RWPE2 (cell line): ENCODE measurements around the gene FAM171A2.

ENCODE experiments used
- ATAC-seq: fragments of 200-7000 bp; cut with Tn5 transposase; 3 replicates; pipeline ENCODE4 v1.9.1; 2021; ENCODE audit warnings: low read depth
- DNase-seq: peaks from one replicate; pipeline ENCODE4 v3.0.0-alpha.2; 2020; ENCODE audit warnings: low spot score
- H3K27ac ChIP-seq: fragments of 450-650 bp; 2 replicates; pipeline ENCODE4 v1.5.1; 2017; ENCODE audit warnings: mild to moderate bottlenecking; ENCODE audit not compliant: poor library complexity, severe bottlenecking
- H3K27me3 ChIP-seq: fragments of 250-450 bp; sonication (Bioruptor Pico); 2 replicates; pipeline ENCODE4 v1.5.1; 2021; ENCODE audit warnings: mild to moderate bottlenecking, moderate library complexity; ENCODE audit not compliant: insufficient read depth, poor library complexity, severe bottlenecking
- H3K36me3 ChIP-seq: fragments of 250-450 bp; sonication (Bioruptor Pico); 2 replicates; pipeline ENCODE4 v1.5.1; 2020; ENCODE audit warnings: low read depth, mild to moderate bottlenecking, moderate library complexity
- H3K4me1 ChIP-seq: fragments of 250-450 bp; sonication (Bioruptor Pico); 2 replicates; pipeline ENCODE4 v1.5.1; 2021; ENCODE audit warnings: mild to moderate bottlenecking, moderate library complexity; ENCODE audit not compliant: insufficient read depth, poor library complexity, severe bottlenecking
- H3K4me3 ChIP-seq: fragments of 250-450 bp; sonication (Bioruptor Pico); 2 replicates; pipeline ENCODE4 v1.5.1; 2021; ENCODE audit warnings: mild to moderate bottlenecking, moderate library complexity; ENCODE audit not compliant: severe bottlenecking
- H3K9me3 ChIP-seq: fragments of 250-450 bp; sonication (Bioruptor Pico); 2 replicates; pipeline ENCODE4 v1.5.1; 2021; ENCODE audit warnings: mild to moderate bottlenecking, moderate library complexity; ENCODE audit not compliant: severe bottlenecking
- CTCF ChIP-seq: fragments of 450-650 bp; IDR thresholded peaks from one replicate; pipeline ENCODE4 v1.5.1; 2017; ENCODE audit warnings: mild to moderate bottlenecking, moderate library complexity; ENCODE audit not compliant: poor library complexity, severe bottlenecking

FAM171A2 gene

GRCh38 chr17:44355642-44356099 is 8.0 kb downstream of the FAM171A2 start:
- DNase-seq (no peak), ATAC-seq (no peak)
- no peaks in the 10 kb centered on the region for H3K4me1 ChIP-seq
- H3K4me3 ChIP-seq, result no peak overlapping the region
- TF ChIP-seq CTCF, result no peak
- H3K27ac ChIP-seq, result no peak overlapping the region
- peaks cover 18% of the 10 kb centered on the region; the same call in 1 of the 2 replicates for H3K36me3 ChIP-seq
- H3K27me3 ChIP-seq, result no peaks in the 10 kb centered on the region
- no peaks in the 10 kb centered on the region for H3K9me3 ChIP-seq

- TF ChIP-seq CTCF, result peak; percentile 73
- peak overlapping the region; percentile 53 for H3K4me3 ChIP-seq
- H3K36me3 ChIP-seq, result peaks cover 21% of the 10 kb centered on the region; the same call in 1 of the 2 replicates
- no peak for DNase-seq
- no peaks in the 10 kb centered on the region for H3K27me3 ChIP-seq
- H3K4me1 ChIP-seq, result no peaks in the 10 kb centered on the region
- H3K9me3 ChIP-seq, result no peaks in the 10 kb centered on the region
- no peak for ATAC-seq
- no peak overlapping the region for H3K27ac ChIP-seq
Observed at GRCh38 chr17:44354582-44355561, 8.8 kb downstream of the FAM171A2 start.

- H3K9me3 ChIP-seq, result no peaks in the 10 kb centered on the region
- H3K27ac ChIP-seq, result no peak overlapping the region
- H3K36me3 ChIP-seq, result peaks cover 24% of the 10 kb centered on the region; the same call in 1 of the 2 replicates
- ATAC-seq (0 out of 3 replicates have a peak, but pooled peaks have one; percentile 3), DNase-seq (no peak)
- no peak for TF ChIP-seq CTCF
- H3K27me3 ChIP-seq, result no peaks in the 10 kb centered on the region
- H3K4me1 ChIP-seq, result peaks cover 2% of the 10 kb centered on the region
- H3K4me3 ChIP-seq, result peak overlapping the region; percentile 53
Observed at GRCh38 chr17:44353672-44354331, 9.9 kb downstream of the FAM171A2 start.

GRCh38 chr17:44352828-44353671 is 10.6 kb downstream of the FAM171A2 start:
- H3K4me3 ChIP-seq, result peak overlapping the region; percentile 53
- no peaks in the 10 kb centered on the region for H3K9me3 ChIP-seq

More at GRCh38 chr17:44352828-44353671, 10.6 kb downstream of the FAM171A2 start:
- Histone ChIP-seq H3K27ac (no peak overlapping the region), H3K4me1 (peaks cover 9% of the 10 kb centered on the region), H3K27me3 (no peaks in the 10 kb centered on the region), H3K36me3 (peaks cover 24% of the 10 kb centered on the region; the same call in 1 of the 2 replicates)
- TF ChIP-seq CTCF, result no peak
- no peak for DNase-seq
- no peak for ATAC-seq
